Endothelial cell of umbilical vein (primary cell): Measurements from ENCODE around the gene FLVCR2. TPM values are rescaled to one million over a fixed set of nuclear protein-coding genes. Genes with fewer than 3 reads are reported as not detected.

Experiments
- BruUV-seq: library from RNA; stranded (reverse); fragments of 400-500 nt; replicated peaks from 2 replicates; lab custom pipeline; 2021; lab: Mats Ljungman, UMichigan
- CTCF ChIA-PET: fragments of 300-600, 350-600 bp; sonication (Branson Sonifier 250); formaldehyde crosslinking; loops from one replicate; lab custom pipeline; 2021; ENCODE audit warnings: antibody characterized with exemption, inconsistent platforms; lab: Charles Lee
- POLR2A ChIA-PET: fragments of 300-600, 350-600 bp; sonication (Branson Sonifier 250); formaldehyde crosslinking; loops from one replicate; lab custom pipeline; 2021; ENCODE audit warnings: antibody characterized with exemption, inconsistent platforms; lab: Charles Lee
- DNase-seq: peaks from one replicate; pipeline ENCODE4 v3.0.0-alpha.2; 2011; ENCODE audit warnings: low read depth, low spot score
- FAIRE-seq: peaks from 2 replicates; lab custom pipeline; 2011; peaks lifted over from hg19 to GRCh38; lab: Jason Lieb, UNC
- H2AFZ ChIP-seq: 2 replicates; pipeline ENCODE4 v1.6.0; 2012; ENCODE audit warnings: low read depth, low read length, control low read depth, inconsistent platforms
- H3K27ac ChIP-seq: 2 replicates; pipeline ENCODE4 v1.5.1; 2011; ENCODE audit warnings: low read depth, mild to moderate bottlenecking, control low read depth, low read length, moderate library complexity; ENCODE audit not compliant: insufficient read depth
- H3K27me3 ChIP-seq, 2 experiments: 2 replicates each; pipeline versions ENCODE4 v1.6.0 to v1.6.1; 2011; ENCODE audit warnings: low read length in 2 of 2, mixed read lengths in 1 of 2; ENCODE audit not compliant: control insufficient read depth in 2 of 2, insufficient read depth in 2 of 2
- H3K36me3 ChIP-seq, 2 experiments: 2 replicates in 1 of 2; 3 replicates in 1 of 2; pipeline ENCODE4 v1.5.1; 2011; ENCODE audit warnings: low read length in 2 of 2, mild to moderate bottlenecking in 1 of 2, moderate library complexity in 1 of 2; ENCODE audit not compliant: control insufficient read depth in 2 of 2, insufficient read depth in 2 of 2; ENCODE audit errors: extremely low read depth in 1 of 2
- H3K4me1 ChIP-seq: 3 replicates; pipeline ENCODE4 v1.5.1; 2011; ENCODE audit warnings: mild to moderate bottlenecking, low read length; ENCODE audit not compliant: control insufficient read depth, insufficient read depth; ENCODE audit errors: extremely low read depth
- H3K4me2 ChIP-seq: 2 replicates; pipeline ENCODE4 v1.6.1; 2011; ENCODE audit warnings: low read length, control low read depth, mixed read lengths; ENCODE audit not compliant: insufficient read depth
- H3K4me3 ChIP-seq, 3 experiments: fragments of 200-600 bp in 1 of 3; sonication (generic), shearing (Covaris generic) in 1 of 3; replicated peaks in 1 of 3; 2 replicates each; pipeline ENCODE4 v1.5.1; 2011 to 2016; ENCODE audit warnings: control low read depth in 3 of 3, low read length in 3 of 3, mild to moderate bottlenecking in 2 of 3, inconsistent platforms in 1 of 3, low read depth in 1 of 3, moderate library complexity in 1 of 3; ENCODE audit not compliant: insufficient read depth in 1 of 3
- H3K79me2 ChIP-seq: 2 replicates; pipeline ENCODE4 v1.6.0; 2012; ENCODE audit warnings: low read length, inconsistent platforms; ENCODE audit not compliant: control insufficient read depth, insufficient read depth
- H3K9ac ChIP-seq: replicated peaks from 2 replicates; pipeline ENCODE3; 2011; ENCODE audit warnings: low read length, control low read depth; ENCODE audit not compliant: insufficient read depth; ENCODE audit errors: extremely low read depth
- H3K9me1 ChIP-seq: replicated peaks from 3 replicates; pipeline ENCODE4 v1.6.0; 2011; ENCODE audit warnings: mild to moderate bottlenecking, low read length; ENCODE audit not compliant: control insufficient read depth, insufficient read depth; ENCODE audit errors: extremely low read depth
- H3K9me3 ChIP-seq: replicated peaks from 2 replicates; pipeline ENCODE4 v1.5.1; 2012; ENCODE audit warnings: low read length, inconsistent platforms; ENCODE audit not compliant: control insufficient read depth, insufficient read depth
- H4K20me1 ChIP-seq: replicated peaks from 2 replicates; pipeline ENCODE3; 2011; ENCODE audit warnings: mild to moderate bottlenecking, low read length; ENCODE audit not compliant: control insufficient read depth, insufficient read depth; ENCODE audit errors: extremely low read depth
- JUN ChIP-seq: IDR thresholded peaks from 2 replicates; pipeline ENCODE4 v1.6.1; 2011; ENCODE audit warnings: borderline replicate concordance, low read depth; ENCODE audit not compliant: insufficient read length, insufficient read depth
- MAX ChIP-seq: IDR thresholded peaks from 2 replicates; pipeline ENCODE4 v1.6.1; 2011; ENCODE audit not compliant: insufficient read depth, insufficient read length
- MYC ChIP-seq: IDR thresholded peaks from one replicate; pipeline ENCODE4 v1.6.1; 2011; ENCODE audit warnings: mild to moderate bottlenecking, low read depth, low read length
- POLR2A ChIP-seq: IDR thresholded peaks from 2 replicates; pipeline ENCODE4 v1.6.1; 2012; ENCODE audit warnings: low read depth, mild to moderate bottlenecking, control low read depth, low read length
- POLR2AphosphoS5 ChIP-seq: IDR thresholded peaks from 2 replicates; pipeline ENCODE4 v1.6.1; 2012; ENCODE audit warnings: low read depth, mild to moderate bottlenecking, control low read depth, low read length, moderate library complexity; ENCODE audit not compliant: insufficient read depth
- dilution Hi-C: fragments of 300-500 bp; cut with MboI; formaldehyde crosslinking; loops from one replicate; pipeline ENCODE4 v1.15.0; 2019; ENCODE audit warnings: low sequenced_read_pairs; ENCODE audit not compliant: extremely low pct_ligation_motif_present
- intact Hi-C: fragments of 100-400 bp; cut with micrococcal nuclease; formaldehyde crosslinking; loops from one replicate; pipeline ENCODE4 v1.10.0; 2022
- polyA plus RNA-seq, 4 experiments: library from polyadenylated mRNA; depleted of rRNA in 3 of 4; stranded (reverse) in 3 of 4; unstranded in 1 of 4; fragments of >200 nt; gene quantifications; 2 replicates each; pipeline versions ENCODE4 v1.2.1 to v1.2.3, GENCODE V29; 2011 to 2012; ENCODE audit warnings: missing spikeins in 1 of 4
- total RNA-seq: library from RNA; stranded (reverse); gene quantifications from 2 replicates; pipeline ENCODE4 v1.2.3, GENCODE V29; 2021

The FLVCR2 gene
- total and polyA plus RNA-seq, 2 donors (not counting 3 experiments of a cell fraction or from before 2014, with no cell fraction given) = 1.4 to 4.9 TPM

DNA sequence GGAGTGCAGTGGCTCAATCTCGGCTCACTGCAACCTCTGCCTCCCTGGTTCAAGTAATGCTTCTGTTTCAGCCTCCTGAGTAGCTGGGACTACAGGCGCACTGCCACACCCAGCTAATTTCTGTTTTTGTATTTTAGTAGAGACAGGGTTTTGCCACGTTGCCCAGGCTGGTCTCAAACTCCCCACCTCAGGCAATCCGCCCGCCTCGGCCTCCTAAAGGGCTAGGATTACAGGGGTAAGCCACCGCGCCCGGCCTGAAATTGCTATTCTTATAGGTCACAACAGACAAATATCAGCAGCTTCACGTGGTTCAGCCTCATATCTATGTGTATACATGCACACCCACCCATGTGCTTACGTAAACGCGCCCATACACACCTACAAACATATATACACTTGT lies 32.5 kb upstream of the FLVCR2 start:
- TF ChIP-seq JUN = no peak
- ChIA-PET POLR2A (no interaction called here), CTCF (interaction anchor here (1.3 to 1.7 kb wide), 2 partner anchors 11 to 15 kb away, joined by 3 to 5 read pairs; no protein-coding TSS in a partner anchor)
- H3K4me1 ChIP-seq = no peaks in the 10 kb centered on the region
- no peaks in the 10 kb centered on the region for H3K36me3 ChIP-seq
- peaks cover 0 to 5% of the 10 kb centered on the region in 2 experiments for H3K27me3 ChIP-seq
- H3K4me3 ChIP-seq = no peak overlapping the region
- no peaks in the 10 kb centered on the region for H3K9me1 ChIP-seq
- H3K79me2 ChIP-seq = no peaks in the 10 kb centered on the region
- no peak overlapping the region for H2AFZ ChIP-seq
- no peaks in the 10 kb centered on the region for H4K20me1 ChIP-seq
- no peak overlapping the region for H3K4me2 ChIP-seq
- intact Hi-C loops (no loop called here), dilution Hi-C loops (no loop called here)
- no peak for DNase-seq
- H3K9me3 ChIP-seq = no peaks in the 10 kb centered on the region
- H3K9ac ChIP-seq = no peak overlapping the region
- H3K27ac ChIP-seq = no peak overlapping the region
- BruUV-seq = no TSS peak
- no peak for FAIRE-seq

DNA sequence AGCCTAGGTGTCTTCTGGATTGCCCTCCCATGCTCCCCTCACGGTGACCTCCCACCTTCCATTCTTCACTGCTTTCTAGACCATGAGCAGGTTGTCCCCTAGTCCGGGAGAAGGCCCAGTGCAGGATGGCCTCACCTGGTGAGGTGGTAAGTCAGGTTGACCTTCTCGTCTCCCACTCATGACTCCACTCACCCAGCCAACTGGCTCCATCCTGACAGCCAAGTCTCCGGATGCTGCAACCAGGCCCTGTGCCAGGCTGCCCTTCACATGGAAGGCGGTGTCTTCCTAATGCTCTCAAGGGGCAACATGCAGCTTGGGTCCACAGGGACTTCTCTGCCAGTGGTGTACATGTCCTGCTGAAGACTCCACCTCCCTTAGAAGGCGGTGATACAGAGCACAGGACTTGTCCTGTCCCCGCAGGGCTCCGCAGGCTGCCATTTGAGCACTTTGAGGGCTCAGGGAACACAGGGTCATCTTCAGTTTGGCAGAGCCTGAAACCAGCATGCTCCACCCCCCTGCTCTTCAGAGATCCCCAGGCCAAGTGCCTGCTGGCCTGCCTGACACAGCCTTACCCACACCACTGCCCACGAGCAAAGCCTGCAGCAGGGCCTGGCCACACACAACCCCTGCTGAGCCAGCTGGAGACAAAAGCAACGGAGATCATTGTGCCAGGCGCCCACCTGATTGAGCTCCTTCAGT lies 30.7 kb upstream of the FLVCR2 start:
- no peak overlapping the region for H3K9ac ChIP-seq
- no peaks in the 10 kb centered on the region for H4K20me1 ChIP-seq
- TF ChIP-seq MAX = no peak
- TF ChIP-seq POLR2A = no peak
- no peak for TF ChIP-seq POLR2AphosphoS5
- no peak for TF ChIP-seq MYC
- no peak overlapping the region for H2AFZ ChIP-seq
- intact Hi-C loops = no loop called here
- CTCF ChIA-PET = interaction anchor here (1.0 to 1.8 kb wide), 3 partner anchors 9 to 59 kb away, joined by 3 to 6 read pairs (median 5); no protein-coding TSS in a partner anchor
- no peak for FAIRE-seq
- H3K79me2 ChIP-seq = no peaks in the 10 kb centered on the region
- no peak overlapping the region for H3K4me3 ChIP-seq
- dilution Hi-C loops = no loop called here
- H3K27ac ChIP-seq = no peak overlapping the region
- no peaks in the 10 kb centered on the region for H3K9me3 ChIP-seq
- H3K27me3 ChIP-seq = peaks cover 7 to 9% of the 10 kb centered on the region in 2 experiments
- no TSS peak for BruUV-seq
- H3K4me1 ChIP-seq = no peaks in the 10 kb centered on the region
- no peaks in the 10 kb centered on the region for H3K9me1 ChIP-seq
- no peak overlapping the region for H3K4me2 ChIP-seq
- DNase-seq = no peak
- POLR2A ChIA-PET = no interaction called here
- H3K36me3 ChIP-seq = no peaks in the 10 kb centered on the region
